Activated T-cell treated with anti-CD3 and anti-CD28 coated beads, Interleukin-2, amount 50 U/mL, for 48 hours (primary cell): ENCODE data around the gene ARMC10.
"Not testable (repeated sequence)": the region's sequence is repeated elsewhere in the genome, so short reads cannot be mapped to it uniquely, and the experiment has no call there.

Experiments used
- DNase-seq, 2 experiments: peaks; one replicate each; pipeline ENCODE4 v3.0.0-alpha.2; 2020

The ARMC10 gene

DNA sequence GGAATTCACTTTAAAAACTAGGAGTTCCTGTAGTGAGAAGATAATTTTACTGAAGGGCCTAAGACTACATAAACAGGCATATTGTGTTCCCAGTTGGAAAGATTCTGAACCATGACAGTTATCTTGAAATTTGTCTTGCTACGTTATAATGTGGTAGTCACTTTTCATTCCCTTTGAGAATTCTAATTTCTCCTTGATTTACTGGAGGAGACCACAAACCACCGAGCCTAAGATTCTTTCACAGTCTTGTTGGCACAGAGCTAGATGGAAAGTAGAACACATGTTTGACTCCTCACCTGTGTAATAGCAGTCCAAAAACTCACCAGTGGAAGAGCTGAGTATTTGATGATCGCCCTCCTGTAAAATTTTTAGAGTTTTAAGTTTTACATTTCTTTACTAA lies 4.9 kb downstream of the ARMC10 start:
- DNase-seq, result no peak

DNA sequence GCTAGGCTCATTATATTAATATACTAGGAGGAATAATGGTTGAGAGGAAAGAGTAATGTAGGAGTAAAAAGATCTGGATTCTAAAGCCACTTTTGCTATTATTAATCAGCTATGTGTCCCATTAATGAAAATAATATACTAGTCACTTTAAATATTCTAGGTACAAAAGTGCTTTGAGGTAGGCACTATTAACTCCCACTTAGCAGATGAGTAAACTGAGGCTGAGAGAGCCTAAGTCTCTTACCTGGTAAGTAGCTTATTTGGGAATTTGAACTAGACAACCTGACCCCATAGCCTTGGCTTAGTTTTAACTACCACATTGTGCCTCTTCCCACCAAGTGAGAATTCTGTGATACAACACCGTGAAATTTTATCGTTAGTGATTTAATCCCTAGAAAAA lies 6.0 kb downstream of the ARMC10 start:
- DNase-seq, result no peak

DNA sequence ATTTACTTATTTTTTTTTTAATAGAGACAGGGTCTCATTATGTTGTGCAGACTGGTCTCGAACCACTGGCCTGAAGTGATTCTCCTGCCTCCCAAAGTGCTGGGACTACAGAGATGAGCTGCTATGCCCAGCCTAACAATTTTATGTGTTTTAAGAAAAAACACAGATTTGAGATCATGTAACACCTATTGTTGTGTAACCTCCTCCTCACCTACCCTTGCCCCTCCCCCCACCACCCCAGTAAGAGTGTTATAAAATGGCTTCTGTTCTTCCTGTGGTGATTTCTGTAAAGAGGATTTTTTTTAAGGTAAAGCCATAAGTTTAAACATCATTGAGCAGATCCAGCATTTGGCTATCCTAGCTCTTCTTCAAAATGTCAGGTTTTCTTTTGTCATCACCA lies 7.6 kb downstream of the ARMC10 start:
- no peak for DNase-seq

DNA sequence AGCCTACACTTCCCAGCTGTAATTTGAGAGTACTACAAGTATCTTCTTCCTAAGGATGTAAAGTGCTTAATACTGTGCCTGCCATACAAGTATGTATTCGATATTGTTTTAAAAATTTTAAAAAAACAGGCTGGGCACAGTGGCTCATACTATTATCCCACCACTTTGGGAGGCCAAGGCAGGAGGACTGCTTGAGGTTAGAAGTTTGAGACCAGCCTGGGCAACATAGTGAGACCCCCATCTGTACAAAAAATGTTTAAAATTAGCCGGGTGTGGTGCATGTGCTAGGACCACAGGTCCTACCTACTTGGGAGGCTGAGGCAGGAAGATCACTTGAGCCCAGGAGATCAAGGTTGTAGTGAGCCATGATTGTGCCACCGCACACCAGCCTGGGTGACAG lies 8.3 kb downstream of the ARMC10 start:
- no peak for DNase-seq

DNA sequence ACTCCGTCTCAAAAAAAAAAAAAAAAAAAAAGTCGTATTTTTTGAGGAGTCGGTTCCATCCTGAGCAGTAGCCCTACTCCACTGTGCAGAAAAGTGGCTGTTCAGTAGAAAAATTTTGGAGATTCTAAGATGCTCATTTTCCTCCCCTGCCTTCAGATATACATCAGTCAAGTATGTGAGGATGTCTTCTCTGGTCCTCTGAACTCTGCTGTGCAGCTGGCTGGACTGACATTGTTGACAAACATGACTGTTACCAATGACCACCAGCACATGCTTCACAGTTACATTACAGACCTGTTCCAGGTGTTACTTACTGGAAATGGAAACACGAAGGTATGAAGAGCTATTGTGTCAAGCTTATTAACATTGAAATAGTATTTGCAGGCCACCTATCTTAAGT lies 17.4 kb downstream of the ARMC10 start:
- not testable (repeated sequence) for DNase-seq

DNA sequence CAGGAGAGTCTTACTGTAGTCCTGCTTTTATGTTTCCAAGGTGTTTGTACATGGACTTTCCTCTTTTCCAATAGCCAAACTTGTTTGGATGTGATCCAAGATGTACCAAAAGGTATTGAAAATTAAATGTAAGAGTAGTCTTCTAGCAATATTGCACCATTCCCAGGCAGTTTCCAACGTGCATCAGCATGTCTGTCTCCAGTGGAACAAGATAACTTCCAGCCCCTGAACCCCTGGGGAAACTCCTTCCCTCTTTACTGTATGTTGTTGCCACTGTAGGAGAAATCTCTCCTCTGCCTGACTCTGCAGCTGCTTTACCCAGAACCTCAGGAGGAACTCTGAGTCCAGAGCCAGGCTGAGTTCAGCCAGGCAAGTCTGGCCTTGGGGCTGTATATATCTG lies 18.5 kb downstream of the ARMC10 start:
- DNase-seq, result no peak

DNA sequence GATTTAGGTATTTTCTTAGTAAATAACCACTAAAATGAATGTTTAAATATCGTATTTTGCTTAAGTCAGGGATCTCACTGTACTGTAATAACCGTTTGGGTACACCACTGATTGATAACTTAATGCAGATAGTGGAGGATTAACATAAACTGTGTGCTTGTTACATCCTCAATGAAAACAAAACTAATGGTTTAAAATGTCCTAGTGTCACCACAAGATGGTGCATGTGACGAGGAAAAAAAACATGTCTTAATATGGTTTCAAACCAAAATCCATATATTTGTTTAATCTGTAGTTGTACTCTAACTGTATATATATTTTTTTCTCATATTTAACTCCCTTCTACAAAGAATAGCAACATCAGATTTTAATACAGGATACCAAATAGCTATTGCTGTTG lies 19.2 kb downstream of the ARMC10 start:
- no peak for DNase-seq

DNA sequence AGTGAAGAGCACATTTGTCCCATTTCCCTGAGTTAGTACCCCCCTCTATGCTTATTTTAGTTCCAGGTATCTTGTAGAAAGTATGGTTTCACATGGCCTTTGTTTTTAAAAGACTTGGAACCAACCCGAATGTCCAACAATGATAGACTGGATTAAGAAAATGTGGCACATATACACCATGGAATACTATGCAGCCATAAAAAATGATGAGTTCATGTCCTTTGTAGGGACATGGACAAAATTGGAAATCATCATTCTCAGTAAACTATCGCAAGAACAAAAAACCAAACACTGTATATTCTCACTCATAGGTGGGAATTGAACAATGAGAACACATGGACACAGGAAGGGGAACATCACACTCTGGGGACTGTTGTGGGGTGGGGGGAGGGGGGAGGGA lies 20.6 kb downstream of the ARMC10 start:
- DNase-seq, result not testable (repeated sequence)

DNA sequence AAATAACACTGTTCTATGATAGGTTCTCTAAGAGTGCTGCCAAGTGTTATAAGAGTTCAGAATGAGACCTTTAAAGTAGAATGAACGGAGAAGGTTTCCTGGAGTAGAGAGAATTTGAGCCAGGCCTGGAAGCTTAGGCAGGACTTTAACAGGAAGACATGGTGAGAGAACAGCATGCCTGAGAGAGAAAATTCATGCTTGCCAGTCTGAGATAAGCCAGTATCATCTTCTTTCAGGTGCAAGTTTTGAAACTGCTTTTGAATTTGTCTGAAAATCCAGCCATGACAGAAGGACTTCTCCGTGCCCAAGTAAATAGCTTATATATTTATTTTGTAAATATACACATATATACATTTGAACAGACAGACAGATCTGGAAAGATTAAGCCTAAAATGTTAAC lies 22.1 kb downstream of the ARMC10 start:
- DNase-seq, result no peak

DNA sequence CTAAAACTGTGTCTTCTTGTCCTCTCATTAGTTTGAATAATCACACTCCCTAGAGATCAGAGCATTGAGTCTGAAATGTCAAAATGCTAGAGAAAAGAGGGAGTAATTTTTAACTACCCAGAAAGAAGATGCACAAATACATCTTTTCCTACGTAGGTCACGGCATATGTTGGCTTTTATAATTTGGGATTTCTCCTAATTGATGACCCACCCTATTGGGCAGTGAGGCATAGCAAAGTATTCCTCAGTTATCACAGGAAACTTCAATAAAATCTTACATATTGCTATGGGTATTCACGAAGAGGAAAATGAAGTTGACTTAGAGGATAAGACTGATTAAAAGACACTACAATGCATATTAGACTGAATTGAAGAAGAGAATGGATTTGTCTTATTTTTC lies 25.4 kb downstream of the ARMC10 start:
- DNase-seq, result no peak

DNA sequence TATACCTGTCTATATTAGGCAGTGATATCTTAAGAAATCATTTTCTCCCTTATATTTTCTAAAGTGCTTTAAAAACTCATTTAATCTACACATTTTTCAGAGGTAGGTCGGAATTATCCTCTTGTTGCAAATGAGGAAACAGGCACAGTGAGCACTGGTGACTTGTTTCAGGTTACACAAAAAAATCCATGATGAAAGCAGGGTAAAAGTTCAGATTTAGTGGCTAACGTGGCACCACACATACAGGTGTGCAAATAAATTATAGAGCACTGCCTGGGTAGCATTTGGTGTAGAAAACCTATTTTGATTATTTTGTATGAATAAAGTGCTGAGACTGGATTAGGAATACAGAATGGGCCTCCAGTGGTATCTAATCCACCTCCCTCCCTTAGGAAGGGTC lies 26.6 kb downstream of the ARMC10 start:
- no peak for DNase-seq

DNA sequence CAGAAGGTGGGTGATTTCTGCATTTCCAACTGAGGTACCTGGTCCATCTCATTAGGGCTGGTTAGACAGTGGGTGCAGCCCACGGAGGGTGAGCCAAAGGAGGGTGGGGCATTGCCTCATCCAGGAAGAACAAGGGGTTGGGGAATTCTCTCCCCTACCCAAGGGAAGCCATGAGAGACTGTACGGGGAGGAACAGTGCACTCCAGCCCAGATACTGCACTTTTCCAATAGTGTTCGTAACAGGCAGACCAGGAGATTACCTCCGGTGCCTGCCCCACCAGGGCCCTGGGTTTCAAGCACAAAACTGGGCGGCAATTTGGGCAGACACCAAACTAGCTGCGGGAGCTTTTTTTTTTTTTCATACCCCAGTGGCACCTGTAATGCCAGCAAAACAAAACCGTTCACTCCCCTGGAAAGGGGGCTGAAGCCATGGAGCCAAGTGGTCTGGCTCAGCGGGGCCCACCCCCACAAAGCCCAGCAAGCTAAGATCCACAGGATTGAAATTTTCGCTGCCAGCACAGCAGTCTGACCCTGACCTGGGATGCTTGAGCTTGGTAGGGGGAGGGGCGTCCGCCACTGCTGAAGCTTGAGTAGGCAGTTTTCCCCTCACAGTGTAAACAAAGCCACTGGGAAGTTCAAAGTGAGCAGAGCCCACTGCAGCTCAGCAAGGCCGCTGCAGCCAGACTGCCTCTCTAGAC lies 31.2 kb downstream of the ARMC10 start:
- no peak for DNase-seq

DNA sequence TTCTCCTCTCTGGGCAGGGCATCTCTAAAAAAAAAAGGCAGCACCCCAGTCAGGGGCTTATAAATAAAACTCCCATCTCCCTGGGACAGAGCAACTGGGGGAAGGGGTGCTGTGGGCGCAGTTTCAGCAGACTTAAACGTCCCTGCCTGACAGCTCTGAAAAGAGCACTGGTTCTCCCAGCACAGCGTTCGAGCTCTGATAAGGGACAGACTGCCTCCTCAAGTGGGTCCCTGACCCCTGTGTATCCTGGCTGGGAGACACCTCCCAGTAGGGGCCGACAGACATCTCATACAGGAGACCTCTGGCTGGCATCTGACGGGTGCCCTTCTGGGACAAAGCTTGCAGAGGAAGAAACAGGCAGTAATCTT lies 31.7 kb downstream of the ARMC10 start:
- not testable (repeated sequence) for DNase-seq

DNA sequence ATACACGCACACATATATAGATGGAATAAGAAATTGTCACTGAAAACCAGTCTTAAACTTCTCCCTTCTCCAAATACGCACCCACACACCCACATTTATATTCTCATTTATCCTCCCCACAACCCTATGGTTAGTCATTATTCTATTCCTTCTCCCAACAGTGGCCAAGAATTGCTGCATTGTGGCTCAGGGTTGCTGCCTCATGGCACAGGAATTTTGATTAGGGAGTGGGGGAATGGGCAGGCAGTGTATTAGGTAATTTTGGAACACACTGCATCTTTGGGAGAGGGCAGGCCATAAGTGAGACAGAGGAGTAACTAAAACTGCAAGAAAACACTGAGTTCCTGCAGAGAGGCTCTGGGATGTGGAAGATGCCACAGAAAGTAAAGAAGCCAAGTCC lies 38.2 kb downstream of the ARMC10 start:
- no peak for DNase-seq

DNA sequence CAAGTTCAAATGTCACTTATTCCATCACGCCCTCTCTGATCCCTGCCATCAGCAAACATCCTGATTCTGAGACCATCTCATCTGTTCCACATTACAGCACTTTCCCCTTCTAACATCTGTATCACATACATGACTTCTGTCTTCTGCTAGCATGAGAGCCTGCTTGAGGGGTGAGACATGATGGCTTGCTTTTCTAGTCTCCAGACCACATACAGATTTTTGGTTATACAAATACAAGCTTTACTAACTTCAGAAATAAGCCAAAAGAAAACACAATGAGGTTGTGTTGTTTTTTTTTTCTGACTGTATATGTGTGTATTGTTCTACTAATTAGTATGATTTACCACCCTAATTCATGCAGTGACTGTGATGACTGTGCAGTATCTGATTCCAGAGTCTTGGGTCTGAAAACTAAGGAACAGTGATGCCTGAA lies 39.7 kb downstream of the ARMC10 start:
- DNase-seq, result no peak

DNA sequence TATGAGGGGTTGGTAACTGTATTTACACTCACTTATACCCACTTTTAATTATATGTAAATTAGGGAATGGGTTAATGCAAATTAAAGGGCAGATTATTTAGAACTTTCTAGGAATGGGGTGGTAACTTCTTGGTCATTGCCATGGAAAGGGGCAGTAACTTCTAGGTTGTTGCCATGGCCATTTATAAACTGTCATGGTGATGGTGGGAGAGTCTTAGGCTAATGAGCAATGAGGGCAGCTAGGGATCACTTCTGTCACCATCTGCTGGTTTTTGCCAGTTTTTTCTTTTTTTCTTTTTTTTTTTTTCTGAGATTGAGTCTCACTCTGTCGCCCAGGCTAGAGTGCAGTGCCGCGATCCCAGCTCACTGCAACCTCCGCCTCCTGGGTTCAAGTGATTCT lies 40.8 kb downstream of the ARMC10 start:
- DNase-seq, result no peak

DNA sequence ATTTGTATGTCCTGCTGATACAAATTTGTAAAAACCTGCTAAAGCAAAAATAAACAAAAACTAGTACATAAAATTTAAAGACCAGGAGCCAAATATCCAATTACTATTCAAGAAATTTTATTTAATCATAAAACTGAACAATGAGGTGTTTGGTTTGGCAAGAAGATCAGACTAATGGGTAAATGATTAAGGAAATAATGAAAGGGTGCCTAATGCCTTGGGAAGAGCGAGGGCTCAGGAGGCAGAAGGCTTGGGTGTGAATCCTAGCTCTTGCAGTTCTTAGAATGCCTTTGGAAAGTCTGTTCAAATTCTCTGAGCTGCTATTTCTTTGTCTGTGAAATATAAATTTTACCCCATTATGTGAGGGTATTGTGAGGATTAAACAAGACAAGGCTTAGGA lies 41.6 kb downstream of the ARMC10 start:
- no peak for DNase-seq

DNA sequence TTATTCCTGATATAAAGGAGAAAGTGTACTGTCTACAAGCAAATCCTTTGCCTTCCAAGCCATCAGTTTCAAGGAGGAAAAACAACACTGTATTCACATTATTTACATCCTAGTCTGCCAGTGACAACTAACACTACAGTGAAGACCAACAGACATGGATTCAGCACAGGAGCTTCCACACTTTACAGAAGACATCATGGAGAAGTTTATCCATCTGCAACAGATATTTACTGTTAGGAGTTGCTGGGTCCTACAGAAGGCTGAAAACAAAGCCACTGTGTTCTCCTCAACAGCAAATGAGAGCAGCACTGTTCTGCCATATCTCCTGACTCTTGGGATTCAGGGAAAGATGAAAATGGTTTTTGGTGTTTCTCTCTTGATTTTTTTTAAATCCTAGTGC lies 42.1 kb downstream of the ARMC10 start:
- DNase-seq, result no peak

DNA sequence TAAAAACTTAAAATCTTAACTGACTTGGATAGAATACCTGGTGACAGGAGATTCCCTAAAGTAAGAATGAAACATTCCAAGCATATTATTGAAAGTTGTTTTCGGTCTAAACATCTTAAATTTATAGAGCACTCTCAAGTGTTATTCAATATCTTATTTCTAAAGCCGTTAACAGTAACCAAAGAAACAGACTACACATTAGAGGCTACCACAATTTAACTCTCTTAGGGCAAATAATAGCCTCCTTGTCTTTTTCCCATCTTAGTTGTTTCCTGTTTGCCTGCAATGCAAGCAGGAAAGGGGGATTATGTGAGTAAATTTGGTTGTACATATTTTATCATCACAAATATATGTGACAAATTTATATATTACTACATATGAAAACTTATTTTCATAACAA lies 42.5 kb downstream of the ARMC10 start:
- no peak for DNase-seq

DNA sequence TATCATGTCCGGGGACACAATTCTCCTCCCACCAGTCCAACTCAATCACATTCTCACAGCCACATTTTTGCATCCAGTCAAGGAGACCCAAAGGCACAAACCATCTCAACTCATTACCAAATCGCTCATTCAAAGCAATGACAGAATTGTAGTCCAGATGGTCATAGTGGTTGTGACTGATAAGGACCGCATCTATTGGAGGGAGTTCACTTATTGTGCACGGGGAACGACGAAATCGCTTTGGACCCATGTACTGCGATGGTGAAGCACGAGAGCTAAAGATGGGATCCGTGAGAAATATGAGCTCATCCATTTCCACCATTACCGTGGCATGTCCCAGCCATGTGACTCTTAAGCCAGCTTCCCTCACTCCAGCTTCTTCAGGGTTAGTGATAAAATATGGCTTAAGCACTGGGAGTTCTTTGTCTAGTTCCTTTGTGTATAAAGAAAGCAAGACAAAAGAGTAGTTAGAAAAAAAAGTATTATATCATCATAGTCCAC lies 44.9 kb downstream of the ARMC10 start:
- DNase-seq, result no peak

DNA sequence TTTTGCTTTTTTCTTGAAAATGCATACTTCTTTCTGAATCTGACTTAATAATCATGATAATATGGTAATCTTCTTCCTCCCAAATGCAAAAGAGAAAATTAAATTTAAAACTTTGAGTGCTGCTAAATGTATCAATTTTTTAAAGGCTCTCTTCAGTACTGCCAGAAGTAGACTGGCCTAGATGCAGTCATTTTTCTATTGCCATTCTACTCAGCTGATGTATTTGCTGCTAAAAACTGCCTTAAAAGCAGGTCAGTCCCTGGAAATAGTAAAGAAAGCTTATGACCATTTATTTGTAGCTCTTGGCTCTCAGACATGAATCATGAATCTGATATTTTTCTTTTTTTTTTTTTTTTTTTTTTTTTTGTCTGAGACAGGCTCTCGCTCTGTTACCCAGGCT lies 45.4 kb downstream of the ARMC10 start:
- no peak for DNase-seq

DNA sequence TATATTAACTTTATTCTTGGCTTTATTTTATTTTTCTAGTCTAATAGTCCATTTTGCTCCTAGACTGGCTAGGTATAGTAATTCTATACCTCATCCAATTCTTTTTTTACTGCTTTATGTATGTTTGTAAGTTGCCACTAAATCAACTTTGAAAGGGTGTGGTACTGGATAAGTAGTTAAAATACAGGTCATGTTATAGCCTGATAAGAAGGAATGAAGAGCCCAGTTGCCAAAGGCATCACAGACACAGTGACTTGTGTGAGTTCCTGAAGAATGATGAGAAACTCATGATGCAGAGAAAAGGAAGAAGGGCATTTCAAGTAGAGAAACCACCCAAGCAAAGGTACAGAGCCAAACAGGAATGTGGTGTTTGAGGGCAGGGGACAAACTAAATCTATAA lies 46.7 kb downstream of the ARMC10 start:
- DNase-seq, result no peak

DNA sequence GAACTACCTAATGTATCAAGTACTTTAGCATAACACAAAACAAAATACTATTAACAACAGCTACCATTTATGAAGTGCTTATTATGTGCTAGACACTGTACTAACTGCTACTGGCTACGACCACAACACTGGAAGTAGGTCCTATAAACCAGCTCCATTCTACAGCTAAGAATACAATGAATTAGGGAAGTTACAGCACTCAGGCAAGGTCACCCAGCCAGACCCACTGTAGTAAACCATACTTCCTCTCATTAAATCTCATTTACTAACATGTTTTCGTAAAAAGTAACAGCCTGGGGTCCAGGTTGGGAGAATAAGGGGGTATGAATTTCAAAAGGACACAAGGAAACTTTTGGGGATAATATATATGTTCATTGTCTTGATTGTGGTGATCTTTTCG lies 48.6 kb downstream of the ARMC10 start:
- no peak for DNase-seq

DNA sequence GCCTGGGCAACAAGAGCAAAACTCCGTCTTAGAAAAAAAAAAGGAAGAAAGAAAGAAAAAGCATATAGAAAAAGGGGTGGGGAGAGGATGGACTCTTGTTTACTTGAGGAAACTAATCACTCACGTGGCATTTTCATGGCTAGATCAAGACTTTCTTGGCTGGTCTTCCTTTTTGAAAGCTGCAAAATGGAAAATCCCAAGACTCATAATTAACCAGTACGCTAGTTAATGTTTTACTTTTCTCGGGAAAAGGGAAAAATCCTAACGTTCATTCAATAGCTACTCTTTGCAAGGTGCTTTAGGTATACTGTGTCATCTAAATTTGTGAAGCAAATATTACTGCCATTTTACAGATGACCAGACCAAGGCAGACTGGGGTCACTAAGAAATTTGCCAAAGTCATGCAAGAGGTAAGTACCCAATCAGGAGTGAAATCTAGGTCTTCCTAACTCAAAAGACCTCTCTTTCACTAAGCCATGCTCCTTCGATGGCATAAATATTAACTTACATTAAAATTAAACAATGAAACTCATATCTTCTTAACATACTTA lies 49.6 kb downstream of the ARMC10 start:
- no peak for DNase-seq

DNA sequence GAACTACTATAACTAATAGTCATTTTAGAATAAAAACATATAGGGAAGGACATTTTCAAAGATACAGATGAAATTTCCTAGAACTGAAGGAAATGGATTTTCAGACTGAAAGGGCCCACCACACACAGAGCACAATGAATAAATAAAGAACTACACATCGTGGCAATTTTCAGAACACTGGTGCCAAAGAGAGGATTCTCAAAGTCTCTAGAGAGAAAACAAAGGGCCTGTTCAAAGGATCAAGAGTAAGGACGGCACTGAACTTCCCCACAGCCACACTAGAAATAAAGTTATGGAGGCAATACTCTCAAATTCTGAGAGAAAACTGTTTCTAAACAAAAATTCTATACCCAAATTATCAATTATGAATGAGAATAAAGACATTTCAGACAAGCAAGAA lies 52.1 kb downstream of the ARMC10 start:
- DNase-seq, result no peak
